GM12878 (cell line): Measurements from ENCODE around the gene MAPRE2. TPM values are rescaled to one million over a fixed set of nuclear protein-coding genes. Genes with fewer than 3 reads are reported as not detected.

ENCODE experiments used
- ATAC-seq: fragments of 200-7000 bp; cut with Tn5 transposase; 3 replicates; pipeline ENCODE4 v1.9.1; 2020; ENCODE audit warnings: mild to moderate bottlenecking, moderate library complexity
- BruUV-seq: library from RNA; stranded (reverse); fragments of 400-500 nt; replicated peaks from 2 replicates; lab custom pipeline; 2021; lab: Mats Ljungman, UMichigan
- CTCF ChIA-PET: fragments of 300-600 bp; sonication (Branson Sonifier 250); formaldehyde crosslinking; extraction: SDS; loops from one replicate; lab custom pipeline; 2021; ENCODE audit warnings: inconsistent platforms; lab: Yijun Ruan, JAX
- POLR2A ChIA-PET: fragments of 350-600 bp; formaldehyde crosslinking; extraction: SDS; loops from one replicate; lab custom pipeline; 2021; ENCODE audit warnings: inconsistent platforms; lab: Charles Lee
- RAD21 ChIA-PET: fragments of 300-600 bp; sonication (Branson Sonifier 250); formaldehyde crosslinking; loops from one replicate; lab custom pipeline; 2023; ENCODE audit warnings: antibody characterized with exemption; ENCODE audit not compliant: unreplicated experiment; lab: Charles Lee
- SMC1A ChIA-PET: fragments of 300-600 bp; sonication (Branson Sonifier 250); formaldehyde crosslinking; loops from one replicate; lab custom pipeline; 2023; ENCODE audit not compliant: unreplicated experiment, uncharacterized antibody; lab: Charles Lee
- DNase-seq: peaks from one replicate; pipeline ENCODE4 v3.0.0-alpha.2; 2011; ENCODE audit warnings: low read depth, low spot score
- FAIRE-seq: peaks from 3 replicates; lab custom pipeline; 2011; peaks lifted over from hg19 to GRCh38; lab: Jason Lieb, UNC
- H2AFZ ChIP-seq: 2 replicates; pipeline ENCODE4 v1.6.0; 2011; ENCODE audit warnings: low read depth, low read length, control low read depth; ENCODE audit not compliant: control insufficient read depth
- H3K27ac ChIP-seq: 2 replicates; pipeline ENCODE4 v1.5.1; 2011; ENCODE audit warnings: control low read depth; ENCODE audit not compliant: control insufficient read depth, insufficient read depth
- H3K27me3 ChIP-seq, 2 experiments: replicated peaks in 1 of 2; 2 replicates each; pipeline versions ENCODE4 v1.6.0 to v1.6.1; 2011; ENCODE audit warnings: low read length in 1 of 2; ENCODE audit not compliant: control insufficient read depth in 2 of 2, insufficient read depth in 2 of 2
- H3K36me3 ChIP-seq, 2 experiments: 2 replicates each; pipeline ENCODE4 v1.5.1; 2011; ENCODE audit warnings: low read length in 1 of 2; ENCODE audit not compliant: control insufficient read depth in 2 of 2, insufficient read depth in 2 of 2
- H3K4me1 ChIP-seq: 2 replicates; pipeline ENCODE4 v1.6.1; 2011; ENCODE audit warnings: mild to moderate bottlenecking, low read length, moderate library complexity, mixed read lengths; ENCODE audit not compliant: control insufficient read depth, insufficient read depth
- H3K4me2 ChIP-seq: 2 replicates; pipeline ENCODE4 v1.6.0; 2011; ENCODE audit warnings: control low read depth; ENCODE audit not compliant: control insufficient read depth, insufficient read depth
- H3K4me3 ChIP-seq: fragments of 200-600 bp; sonication (generic); 2 replicates; pipeline ENCODE4 v1.5.1; 2016
- H3K79me2 ChIP-seq: 2 replicates; pipeline ENCODE4 v1.6.0; 2011; ENCODE audit warnings: low read length; ENCODE audit not compliant: control insufficient read depth, insufficient read depth
- H3K9ac ChIP-seq: 2 replicates; pipeline ENCODE4 v1.8.0; 2011; ENCODE audit warnings: low read length, control low read depth, mixed read lengths; ENCODE audit not compliant: control insufficient read depth, insufficient read depth
- H3K9me3 ChIP-seq: replicated peaks from 3 replicates; pipeline ENCODE4 v1.5.1; 2011; ENCODE audit warnings: mild to moderate bottlenecking, low read length; ENCODE audit not compliant: control insufficient read depth, insufficient read depth
- H4K20me1 ChIP-seq: 2 replicates; pipeline ENCODE4 v1.6.0; 2011; ENCODE audit not compliant: control insufficient read depth, insufficient read depth
- MEF2A ChIP-seq: IDR thresholded peaks from 2 replicates; pipeline ENCODE4 v1.6.1; 2011; ENCODE audit warnings: low read depth, mild to moderate bottlenecking, low read length, moderate library complexity; ENCODE audit not compliant: insufficient read depth
- POU2F2 ChIP-seq: IDR thresholded peaks from 3 replicates; pipeline ENCODE4 v1.6.1; 2011; ENCODE audit warnings: low read depth, mild to moderate bottlenecking, low read length, borderline replicate concordance
- WGBS: methylation state at CpG from one replicate; pipeline ENCODE4 v1.1.6; 2016; ENCODE audit warnings: low lambda C conversion rate; ENCODE audit not compliant: insufficient replicate concordance, insufficient coverage; ENCODE audit errors: missing lambda C conversion rate; 5-methylcytosine and 5-hydroxymethylcytosine counted together
- in situ Hi-C: fragments of 300-500 bp; cut with MboI; formaldehyde crosslinking; loops from 9 replicates; pipeline ENCODE4 v1.14.3; 2018; ENCODE audit warnings: mixed read lengths
- intact Hi-C: fragments of 100-400 bp; cut with micrococcal nuclease; formaldehyde crosslinking; loops from one replicate; pipeline ENCODE4 v1.14.2; 2022; ENCODE audit not compliant: unreplicated experiment
- polyA plus RNA-seq, 11 experiments: library from polyadenylated mRNA; depleted of rRNA in 4 of 11; unstranded in 6 of 11; stranded (reverse) in 5 of 11; fragments of >200 nt; fragmentation: Nextera tagmentation in 4 of 11; fragmentation: Illumina TruSeq in 1 of 11; extraction: Ambion mirVana in 4 of 11; extraction: Trizol in 1 of 11; gene quantifications; 1 replicate in 1 of 11; 2 replicates in 10 of 11; pipeline versions ENCODE4 v1.2.1 to v1.2.3, GENCODE V29; 2011 to 2016; ENCODE audit warnings: inconsistent platforms in 2 of 11, missing spikeins in 2 of 11, low read depth in 1 of 11
- total RNA-seq, 4 experiments: library from RNA; depleted of rRNA in 3 of 4; stranded (reverse); fragments of >200 nt in 3 of 4; fragmentation: Illumina TruSeq in 1 of 4; extraction: Trizol in 1 of 4; gene quantifications; 2 replicates each; pipeline versions ENCODE4 v1.2.1 to v1.2.3, GENCODE V29; 2013 to 2021
- TF ChIP-seq, protein P1 (sequence below): fragments of 450-650 bp; IDR thresholded peaks from 2 replicates; pipeline ENCODE4 v1.6.1; 2017; ENCODE audit warnings: mild to moderate bottlenecking
- TF ChIP-seq, protein P2 (sequence below): IDR thresholded peaks from 2 replicates; pipeline ENCODE4 v1.6.1; 2012; ENCODE audit warnings: low read depth, low read length, improper control_type of control experiment
- TF ChIP-seq, protein P3 (sequence below): fragments of 450-650 bp; IDR thresholded peaks from 2 replicates; pipeline ENCODE4 v1.6.1; 2018; ENCODE audit warnings: mild to moderate bottlenecking, low read depth, moderate library complexity; ENCODE audit not compliant: partially characterized antibody

MAPRE2 gene
- total and polyA plus RNA-seq, 10 of the 15 experiments (the other 5 are each of a cell fraction or from before 2014, with no cell fraction given), result 11.0 to 50.6 (median 24.0) TPM

DNA sequence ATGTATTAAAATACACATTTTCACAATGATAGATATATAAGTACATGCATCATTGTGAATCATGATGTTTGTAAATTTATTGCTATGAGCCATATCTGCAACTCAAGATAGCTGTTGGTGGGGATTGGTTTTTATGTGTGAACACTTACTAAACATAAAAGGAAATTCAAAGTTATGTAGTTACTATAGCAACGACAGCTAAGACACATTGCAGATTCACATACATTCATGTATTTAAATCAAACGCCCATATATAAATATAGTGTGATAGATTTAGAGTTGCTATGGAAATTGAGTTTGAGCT, 65.6 kb downstream of the MAPRE2 start:
- ATAC-seq (no peak), DNase-seq (no peak), FAIRE-seq (no peak)
- SMC1A ChIA-PET, result interaction anchor here (0.8 to 2.1 kb wide), 6 partner anchors 8 to 77 kb away, joined by 3 to 7 read pairs (median 4); no protein-coding TSS in a partner anchor
- CTCF ChIA-PET, result interaction anchor here (1.4 kb wide), 2 partner anchors 33 to 37 kb away, joined by 4 to 7 read pairs; no protein-coding TSS in a partner anchor
- Histone ChIP-seq H3K4me2 (no peak overlapping the region), H2AFZ (no peak overlapping the region), H3K79me2 (no peaks in the 10 kb centered on the region), H3K4me1 (no peaks in the 10 kb centered on the region), H3K27ac (no peak overlapping the region), H3K4me3 (no peak overlapping the region), H3K27me3 (no peaks in the 10 kb centered on the region), H3K9ac (no peak overlapping the region), H3K9me3 (peaks cover 3% of the 10 kb centered on the region; the same call in 2 of the 3 replicates), H4K20me1 (no peaks in the 10 kb centered on the region), H3K36me3 (no peaks in the 10 kb centered on the region)
- intact Hi-C loops, result no loop called here
- in situ Hi-C loops, result no loop called here
- TF ChIP-seq MEF2A, result no peak
- TF ChIP-seq, protein P1, sequence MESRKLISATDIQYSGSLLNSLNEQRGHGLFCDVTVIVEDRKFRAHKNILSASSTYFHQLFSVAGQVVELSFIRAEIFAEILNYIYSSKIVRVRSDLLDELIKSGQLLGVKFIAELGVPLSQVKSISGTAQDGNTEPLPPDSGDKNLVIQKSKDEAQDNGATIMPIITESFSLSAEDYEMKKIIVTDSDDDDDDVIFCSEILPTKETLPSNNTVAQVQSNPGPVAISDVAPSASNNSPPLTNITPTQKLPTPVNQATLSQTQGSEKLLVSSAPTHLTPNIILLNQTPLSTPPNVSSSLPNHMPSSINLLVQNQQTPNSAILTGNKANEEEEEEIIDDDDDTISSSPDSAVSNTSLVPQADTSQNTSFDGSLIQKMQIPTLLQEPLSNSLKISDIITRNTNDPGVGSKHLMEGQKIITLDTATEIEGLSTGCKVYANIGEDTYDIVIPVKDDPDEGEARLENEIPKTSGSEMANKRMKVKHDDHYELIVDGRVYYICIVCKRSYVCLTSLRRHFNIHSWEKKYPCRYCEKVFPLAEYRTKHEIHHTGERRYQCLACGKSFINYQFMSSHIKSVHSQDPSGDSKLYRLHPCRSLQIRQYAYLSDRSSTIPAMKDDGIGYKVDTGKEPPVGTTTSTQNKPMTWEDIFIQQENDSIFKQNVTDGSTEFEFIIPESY, result no peak
- TF ChIP-seq, protein P2, sequence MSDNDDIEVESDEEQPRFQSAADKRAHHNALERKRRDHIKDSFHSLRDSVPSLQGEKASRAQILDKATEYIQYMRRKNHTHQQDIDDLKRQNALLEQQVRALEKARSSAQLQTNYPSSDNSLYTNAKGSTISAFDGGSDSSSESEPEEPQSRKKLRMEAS, result no peak
- TF ChIP-seq, protein P3, sequence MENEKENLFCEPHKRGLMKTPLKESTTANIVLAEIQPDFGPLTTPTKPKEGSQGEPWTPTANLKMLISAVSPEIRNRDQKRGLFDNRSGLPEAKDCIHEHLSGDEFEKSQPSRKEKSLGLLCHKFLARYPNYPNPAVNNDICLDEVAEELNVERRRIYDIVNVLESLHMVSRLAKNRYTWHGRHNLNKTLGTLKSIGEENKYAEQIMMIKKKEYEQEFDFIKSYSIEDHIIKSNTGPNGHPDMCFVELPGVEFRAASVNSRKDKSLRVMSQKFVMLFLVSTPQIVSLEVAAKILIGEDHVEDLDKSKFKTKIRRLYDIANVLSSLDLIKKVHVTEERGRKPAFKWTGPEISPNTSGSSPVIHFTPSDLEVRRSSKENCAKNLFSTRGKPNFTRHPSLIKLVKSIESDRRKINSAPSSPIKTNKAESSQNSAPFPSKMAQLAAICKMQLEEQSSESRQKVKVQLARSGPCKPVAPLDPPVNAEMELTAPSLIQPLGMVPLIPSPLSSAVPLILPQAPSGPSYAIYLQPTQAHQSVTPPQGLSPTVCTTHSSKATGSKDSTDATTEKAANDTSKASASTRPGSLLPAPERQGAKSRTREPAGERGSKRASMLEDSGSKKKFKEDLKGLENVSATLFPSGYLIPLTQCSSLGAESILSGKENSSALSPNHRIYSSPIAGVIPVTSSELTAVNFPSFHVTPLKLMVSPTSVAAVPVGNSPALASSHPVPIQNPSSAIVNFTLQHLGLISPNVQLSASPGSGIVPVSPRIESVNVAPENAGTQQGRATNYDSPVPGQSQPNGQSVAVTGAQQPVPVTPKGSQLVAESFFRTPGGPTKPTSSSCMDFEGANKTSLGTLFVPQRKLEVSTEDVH, result no peak
- no peak for TF ChIP-seq POU2F2
- no TSS peak for BruUV-seq
- WGBS, result 74% methylated on average over 2 of the region's 2 CpGs
- POLR2A ChIA-PET, result no interaction called here
- RAD21 ChIA-PET, result interaction anchor here (0.7 to 1.2 kb wide), 2 partner anchors 18 to 77 kb away, joined by 3 to 4 read pairs; no protein-coding TSS in a partner anchor
